Uterus (tissue), 2 donors: Measurements from ENCODE around the gene CYP4F3.

Experiments used
- CTCF ChIP-seq, 4 experiments: fragments of 200-600 bp in 2 of 4; fragments of 450-650 bp in 2 of 4; sonication (generic) in 2 of 4; IDR thresholded peaks; one replicate each; pipeline ENCODE4 v1.5.1; 2016 to 2019; ENCODE audit warnings: antibody characterized with exemption in 4 of 4, mild to moderate bottlenecking in 2 of 4, moderate library complexity in 1 of 4
- POLR2A ChIP-seq, 2 donors: fragments of 450-650 bp; IDR thresholded peaks; one replicate each; pipeline ENCODE4 v1.6.1; 2016; ENCODE audit warnings: antibody characterized with exemption in 2 of 2, mild to moderate bottlenecking in 1 of 2, moderate library complexity in 1 of 2

- TF ChIP-seq CTCF (IDR thresholded peaks at IDR 0.05) (no peak), POLR2A (IDR thresholded peaks at IDR 0.05) (no peak)
These were observed 31.3 kb downstream of the CYP4F3 start for GRCh38 chr19:15671891-15672579.
